ENCODE data around the gene FAAP100. TPM values are rescaled to one million over a fixed set of nuclear protein-coding genes. Genes with fewer than 3 reads are reported as not detected.
A peak's percentile ranks its signal among the peaks of the same experiment; 100 is the strongest.
"Not testable (repeated sequence)": the region's sequence is repeated elsewhere in the genome, so short reads cannot be mapped to it uniquely, and the experiment has no call there.

Gene FAAP100
- 10 to 100 TPM; 16.5 to 34.0 (median 27.0) TPM for polyA plus RNA-seq (ENCODE audit: insufficient read length in 3 of 3)
- long read RNA-seq, donor 1, partial matches to known transcripts = 0 of 4 reads
- long read RNA-seq, donor 1, other reads (novel, unspliced or antisense) = 0 of 4 reads
- long read RNA-seq, donor 2, partial matches to known transcripts = 0 of 2 reads
- long read RNA-seq, donor 2, other reads (novel, unspliced or antisense) = 0 of 2 reads
- long read RNA-seq, donor 3, partial matches to known transcripts = 0 of 4 reads
- long read RNA-seq, donor 3, other reads (novel, unspliced or antisense) = 0 of 4 reads
- long read RNA-seq, donor 4, partial matches to known transcripts = 0 of 5 reads
- long read RNA-seq, donor 4, other reads (novel, unspliced or antisense) = 0 of 5 reads
- long read RNA-seq, donor 5 = 0 reads
- long read RNA-seq, donor 6, partial matches to known transcripts = 0 of 1 reads
- long read RNA-seq, donor 6, other reads (novel, unspliced or antisense) = 0 of 1 reads
- long read RNA-seq, donor 7, transcript FAAP100-202 (5 exons, 2,996 nt) = major isoform, 5 of 9 reads
- long read RNA-seq, donor 7, partial matches to known transcripts = 0 of 9 reads
- long read RNA-seq, donor 7, other reads (novel, unspliced or antisense) = 0 of 9 reads
- long read RNA-seq, donor 8 = 0 reads
- long read RNA-seq, donor 9, partial matches to known transcripts = 0 of 5 reads
- long read RNA-seq, donor 9, other reads (novel, unspliced or antisense) = 0 of 5 reads
- long read RNA-seq, donor 10, partial matches to known transcripts = 0 of 4 reads
- long read RNA-seq, donor 10, other reads (novel, unspliced or antisense) = 0 of 4 reads
- long read RNA-seq, donor 11, partial matches to known transcripts = 7 of 9 reads
- long read RNA-seq, donor 11, other reads (novel, unspliced or antisense) = 0 of 9 reads
- long read RNA-seq, donor 12, partial matches to known transcripts = 0 of 3 reads
- long read RNA-seq, donor 12, other reads (novel, unspliced or antisense) = 0 of 3 reads
- long read RNA-seq, donor 13 = 0 reads
- long read RNA-seq, donor 14, partial matches to known transcripts = 0 of 2 reads
- long read RNA-seq, donor 14, other reads (novel, unspliced or antisense) = 0 of 2 reads
- long read RNA-seq, donor 15, partial matches to known transcripts = 6 of 6 reads
- long read RNA-seq, donor 15, other reads (novel, unspliced or antisense) = 0 of 6 reads
- long read RNA-seq, donor 16, transcript FAAP100-202 (5 exons, 2,996 nt) = major isoform, 11 of 20 reads
- long read RNA-seq, donor 16, transcript FAAP100-201 (9 exons, 3,627 nt) = minor isoform, 8 of 20 reads
- long read RNA-seq, donor 16, partial matches to known transcripts = 0 of 20 reads
- long read RNA-seq, donor 16, other reads (novel, unspliced or antisense) = 0 of 20 reads

- DNase-seq (ENCODE audit: extremely low read depth in 1 of 11, low read depth in 9 of 11, low spot score in 4 of 11) = peak in 7 of 11 donors; percentile 53 to 79 (median 76)
Observed at GRCh38 chr17:81552244-81553017, at the start of gene FAAP100. TSS of gene FAAP100 (minus strand) at chr17:81552353. CDS start at chr17:81552330, 23 bp downstream.

GRCh38 chr17:81601525-81602120, 49.5 kb upstream of the FAAP100 start:
- peak; percentile 42 to 72 (median 55) for DNase-seq (ENCODE audit: extremely low read depth in 1 of 11, low read depth in 9 of 11, low spot score in 4 of 11)

DNA sequence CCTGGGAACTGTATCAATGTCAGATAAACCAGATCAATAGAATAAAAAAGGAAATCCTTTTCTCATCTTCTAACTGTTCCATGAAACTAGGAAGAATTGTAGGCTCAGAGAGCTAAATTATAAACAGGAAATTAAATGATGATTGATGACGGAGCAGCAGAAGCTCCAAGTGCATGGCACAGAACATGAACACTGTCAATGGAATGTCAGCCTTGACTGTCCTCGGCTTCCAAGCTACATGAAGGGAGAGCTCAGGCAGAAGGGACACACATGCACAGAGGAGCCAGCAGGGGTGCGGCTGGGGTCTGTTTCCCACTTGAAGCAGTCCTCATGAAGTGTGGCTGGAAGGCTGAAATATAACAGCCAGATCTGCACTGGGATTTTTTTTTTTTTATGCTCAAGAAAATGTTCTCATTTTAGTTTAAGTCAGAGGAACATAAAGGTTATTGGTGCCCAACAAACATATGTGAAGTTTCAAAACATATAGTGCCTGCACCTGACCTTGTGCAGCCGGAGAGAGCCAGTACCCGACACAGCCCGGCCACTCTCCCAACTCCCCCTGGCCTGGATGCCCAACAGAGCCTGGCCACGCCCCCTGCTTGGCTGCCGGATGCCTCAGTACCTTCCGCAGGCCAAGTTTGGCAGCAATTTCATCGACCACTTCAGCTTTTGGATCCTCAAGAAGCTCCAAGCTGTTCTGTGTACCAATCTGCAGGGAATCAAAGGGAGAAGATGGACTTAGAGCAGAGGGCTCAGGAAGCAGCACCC, 47.8 kb upstream of the FAAP100 start:
- no peak for DNase-seq (ENCODE audit: extremely low read depth in 1 of 11, low read depth in 9 of 11, low spot score in 4 of 11)

DNA sequence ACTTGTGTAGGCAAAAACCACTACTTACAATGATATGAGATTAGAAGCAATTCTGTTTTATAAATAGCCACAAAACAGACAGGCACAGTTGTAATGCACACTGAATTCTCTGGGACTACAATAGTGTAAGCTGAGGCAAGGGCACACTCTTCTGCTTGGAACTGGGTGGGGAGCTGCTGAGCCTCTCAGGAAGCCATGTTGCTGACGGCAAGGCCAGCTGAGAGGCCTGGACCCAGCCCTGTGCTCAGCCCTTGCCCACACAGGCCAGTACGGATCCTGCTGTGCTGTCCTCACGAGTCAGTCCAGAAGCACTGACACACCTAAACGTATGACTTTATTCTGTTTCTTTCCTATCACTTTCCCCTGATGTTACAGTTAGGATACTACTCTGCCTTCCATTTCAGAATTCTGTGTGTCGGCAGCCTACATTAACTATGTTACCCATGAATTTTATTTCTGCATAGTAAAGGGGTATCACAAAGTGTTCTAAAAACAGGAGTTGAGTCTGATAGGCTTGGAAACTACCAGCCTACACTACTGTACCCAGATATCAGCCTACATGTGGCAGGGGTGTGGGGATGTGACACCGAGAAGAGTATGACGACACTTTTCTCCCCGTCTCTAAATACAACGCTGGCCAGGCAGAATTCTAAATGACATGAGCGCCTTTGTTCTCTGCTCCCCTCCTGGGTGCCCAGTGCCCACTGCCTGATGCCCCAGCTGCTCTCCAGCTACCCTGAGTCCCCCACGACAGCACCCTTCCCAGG, 41.1 kb upstream of the FAAP100 start:
- DNase-seq (ENCODE audit: extremely low read depth in 1 of 11, low read depth in 9 of 11, low spot score in 4 of 11) = no peak

GRCh38 chr17:81591971-81592370, 39.8 kb upstream of the FAAP100 start:
- DNase-seq (ENCODE audit: extremely low read depth in 1 of 11, low read depth in 9 of 11, low spot score in 4 of 11) = no peak

- DNase-seq (ENCODE audit: extremely low read depth in 1 of 11, low read depth in 9 of 11, low spot score in 4 of 11) = no peak
Observed at GRCh38 chr17:81590121-81590520, 38.0 kb upstream of the FAAP100 start.

DNA sequence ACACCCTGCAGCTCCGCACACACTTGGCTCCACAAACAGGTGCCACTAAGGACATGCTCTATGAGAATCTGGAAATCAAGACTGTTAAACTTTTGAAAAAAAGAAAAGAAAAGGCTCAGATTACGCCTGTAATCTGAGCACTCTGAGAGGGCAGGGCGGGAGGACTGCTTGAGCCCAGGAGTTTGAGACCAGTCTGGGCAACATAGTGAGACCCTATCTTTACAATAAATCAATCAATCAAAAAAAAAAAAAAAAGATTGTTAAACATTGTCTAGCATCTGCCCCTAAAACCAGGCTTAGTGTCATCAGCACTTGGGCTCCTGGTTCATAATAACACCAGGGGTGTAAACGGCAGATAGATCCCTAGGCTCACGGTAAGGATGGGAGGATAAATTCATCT, 37.5 kb upstream of the FAAP100 start:
- no peak for DNase-seq (ENCODE audit: extremely low read depth in 1 of 11, low read depth in 9 of 11, low spot score in 4 of 11)

DNA sequence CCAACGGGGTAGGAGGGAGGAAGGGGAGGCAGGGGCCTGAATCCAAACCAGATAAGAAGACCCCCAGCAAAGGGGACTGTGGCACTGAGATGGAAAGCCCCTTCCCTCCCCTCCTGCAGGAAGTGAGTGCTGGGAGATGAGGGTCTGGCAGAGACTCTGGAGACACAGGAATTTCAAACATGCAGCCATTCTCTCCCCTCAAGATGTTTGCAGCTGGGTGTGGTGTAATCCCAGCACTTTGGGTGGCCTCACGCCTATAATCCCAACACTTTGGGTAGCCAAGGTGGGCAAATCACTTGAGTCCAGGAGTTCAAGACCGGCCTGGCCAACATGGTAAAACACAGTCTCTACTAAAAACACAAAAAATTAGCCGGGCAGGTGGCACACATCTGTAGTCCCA, 33.9 kb upstream of the FAAP100 start:
- no peak for DNase-seq (ENCODE audit: extremely low read depth in 1 of 11, low read depth in 9 of 11, low spot score in 4 of 11)

GRCh38 chr17:81584771-81585170, 32.6 kb upstream of the FAAP100 start:
- not testable (repeated sequence) for DNase-seq (ENCODE audit: extremely low read depth in 1 of 11, low read depth in 9 of 11, low spot score in 4 of 11)

- peak in 4 of 11 donors; percentile 31 to 46 (median 32) for DNase-seq (ENCODE audit: extremely low read depth in 1 of 11, low read depth in 9 of 11, low spot score in 4 of 11)
Observed at GRCh38 chr17:81583589-81584342, 31.6 kb upstream of the FAAP100 start.

DNA sequence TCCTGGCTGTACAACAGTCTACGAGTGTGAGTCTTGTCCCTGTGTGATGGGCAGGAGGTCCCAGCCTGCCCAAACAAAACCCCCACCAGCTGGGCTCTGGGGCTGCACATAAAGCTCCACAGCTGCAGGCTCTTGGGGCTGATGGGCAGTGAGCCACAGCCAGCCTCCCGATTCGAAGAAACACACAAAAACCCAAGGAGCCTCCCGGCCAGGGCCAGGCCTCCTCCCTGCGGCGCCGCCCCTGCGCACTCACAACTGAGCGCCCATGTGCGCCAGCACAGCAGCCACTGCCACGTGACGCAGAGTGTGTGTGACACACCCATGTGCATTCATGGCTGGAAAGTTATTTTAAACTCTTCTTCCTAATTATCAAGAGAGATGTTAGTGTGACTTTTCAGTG, 30.6 kb upstream of the FAAP100 start:
- DNase-seq (ENCODE audit: extremely low read depth in 1 of 11, low read depth in 9 of 11, low spot score in 4 of 11) = no peak

DNA sequence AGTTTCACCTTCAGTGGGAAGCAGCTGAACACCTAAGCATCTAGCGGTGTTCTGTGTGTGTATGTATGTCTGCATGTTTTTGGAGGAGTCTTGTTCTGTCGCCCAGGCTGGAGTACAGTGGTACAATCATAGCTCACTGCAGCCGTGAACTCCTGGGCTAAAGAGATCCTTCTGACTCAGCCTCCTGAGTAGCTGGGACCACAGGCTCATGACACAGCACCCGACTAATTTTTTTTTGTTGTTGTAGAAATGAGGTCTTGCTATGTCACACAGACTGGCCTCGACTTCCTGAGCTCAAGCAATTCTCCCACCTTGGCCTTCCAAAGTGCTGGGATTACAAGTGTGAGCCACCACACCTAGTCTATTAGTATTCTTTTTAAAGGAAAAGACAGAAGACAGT, 30.2 kb upstream of the FAAP100 start:
- DNase-seq (ENCODE audit: extremely low read depth in 1 of 11, low read depth in 9 of 11, low spot score in 4 of 11) = no peak

GRCh38 chr17:81581758-81582157, 29.6 kb upstream of the FAAP100 start:
- DNase-seq (ENCODE audit: extremely low read depth in 1 of 11, low read depth in 9 of 11, low spot score in 4 of 11) = no peak

DNA sequence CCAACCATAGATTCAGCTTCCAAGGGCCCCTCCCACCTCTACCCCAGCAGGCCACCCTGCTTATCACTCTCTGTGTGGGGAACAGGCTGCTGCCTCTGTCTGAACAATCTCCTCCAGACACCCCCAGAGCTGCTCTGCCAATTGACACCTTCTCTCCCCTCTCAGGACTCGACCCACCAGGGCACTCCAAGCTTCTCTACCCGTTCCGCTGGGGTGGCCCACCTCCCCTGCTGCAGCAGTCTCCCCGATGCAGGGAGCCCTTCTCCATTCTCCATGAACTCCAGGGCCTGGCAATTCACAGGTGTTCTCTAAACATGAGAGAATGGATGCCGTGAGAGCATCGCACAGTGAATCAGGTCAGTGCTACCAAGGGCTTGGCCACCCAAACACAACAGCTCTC, 28.3 kb upstream of the FAAP100 start:
- no peak for DNase-seq (ENCODE audit: extremely low read depth in 1 of 11, low read depth in 9 of 11, low spot score in 4 of 11)

GRCh38 chr17:81579821-81580321, 27.7 kb upstream of the FAAP100 start:
- no peak for DNase-seq (ENCODE audit: extremely low read depth in 1 of 11, low read depth in 9 of 11, low spot score in 4 of 11)

DNA sequence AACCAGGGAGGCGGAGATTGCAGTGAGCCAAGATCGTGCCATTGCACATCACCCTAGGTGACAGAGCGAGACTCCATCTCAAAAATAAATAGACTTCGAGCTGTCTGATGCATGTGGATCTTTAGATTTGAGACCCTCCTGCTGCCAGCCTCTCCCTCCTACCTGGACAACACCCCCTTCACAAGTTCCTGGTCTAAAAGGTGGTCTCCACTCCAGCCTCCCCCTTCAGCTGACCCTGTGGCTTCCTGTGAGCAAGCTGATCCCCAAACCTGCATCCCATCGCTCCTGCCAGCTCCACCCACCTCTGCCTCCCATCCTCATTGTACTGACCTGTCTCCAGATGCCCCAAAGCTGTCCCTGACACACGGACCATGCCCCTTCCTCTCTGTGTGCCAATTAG, 27.1 kb upstream of the FAAP100 start:
- DNase-seq (ENCODE audit: extremely low read depth in 1 of 11, low read depth in 9 of 11, low spot score in 4 of 11) = no peak
